ENCODE data around the gene TLK1.

GRCh38 chr2:170985407-170985806 lies 175.3 kb downstream of the TLK1 start:
- TF ChIP-seq CTCF (IDR thresholded peaks at IDR 0.05; ENCODE audit: insufficient read depth, low read depth, low read length) = no peak
- no peak for TF ChIP-seq EZH2 (IDR thresholded peaks at IDR 0.05; ENCODE audit: insufficient read depth, low read length)

Measured in astrocyte (in vitro differentiated cells and primary cell).